ENCODE measurements around the gene LHFPL2. TPM values are rescaled to one million over a fixed set of nuclear protein-coding genes. Genes with fewer than 3 reads are reported as not detected.

The LHFPL2 gene
- total RNA-seq, 1 donor from 2014 or later = 14.4 TPM

DNA sequence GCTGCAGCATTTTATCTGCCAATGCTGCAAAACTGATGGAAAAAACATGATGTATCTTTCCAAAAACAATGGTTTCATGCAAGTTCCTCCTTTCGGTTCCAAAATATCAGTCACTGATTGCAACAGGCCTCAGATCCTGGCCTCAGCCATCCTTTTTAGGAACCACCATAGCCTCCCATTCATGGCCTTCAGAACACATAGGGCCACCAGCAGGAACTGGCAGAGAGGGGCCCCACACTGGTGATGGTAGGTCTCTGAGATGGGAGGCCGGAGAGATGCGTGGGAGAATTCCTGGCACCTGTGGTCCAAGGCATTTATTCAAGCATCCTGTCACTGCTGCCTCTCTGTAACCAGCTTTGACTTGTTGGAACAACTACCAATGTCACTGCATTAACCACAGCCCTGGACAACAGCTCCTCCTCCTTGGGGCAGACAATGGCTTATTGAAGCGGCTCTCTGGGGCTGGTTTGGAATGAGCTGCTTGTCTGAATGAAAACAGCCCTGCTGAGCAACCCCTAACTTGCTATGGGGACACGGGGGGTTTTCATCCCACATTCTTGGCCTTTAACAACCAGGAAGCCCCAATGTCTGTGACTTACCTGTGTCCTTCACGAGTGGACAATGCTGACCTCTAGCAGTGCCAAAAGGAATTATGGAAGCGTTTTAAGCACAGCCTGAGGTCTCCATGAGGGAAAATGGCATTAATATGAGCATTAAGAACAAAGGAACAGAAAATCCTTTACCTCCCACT is 108.1 kb downstream of the LHFPL2 start:
- DNase-seq (ENCODE audit: low read depth) = no peak
- H3K4me3 ChIP-seq (ENCODE audit: low read depth, low read length) = no peak overlapping the region
- TF ChIP-seq, protein P1, sequence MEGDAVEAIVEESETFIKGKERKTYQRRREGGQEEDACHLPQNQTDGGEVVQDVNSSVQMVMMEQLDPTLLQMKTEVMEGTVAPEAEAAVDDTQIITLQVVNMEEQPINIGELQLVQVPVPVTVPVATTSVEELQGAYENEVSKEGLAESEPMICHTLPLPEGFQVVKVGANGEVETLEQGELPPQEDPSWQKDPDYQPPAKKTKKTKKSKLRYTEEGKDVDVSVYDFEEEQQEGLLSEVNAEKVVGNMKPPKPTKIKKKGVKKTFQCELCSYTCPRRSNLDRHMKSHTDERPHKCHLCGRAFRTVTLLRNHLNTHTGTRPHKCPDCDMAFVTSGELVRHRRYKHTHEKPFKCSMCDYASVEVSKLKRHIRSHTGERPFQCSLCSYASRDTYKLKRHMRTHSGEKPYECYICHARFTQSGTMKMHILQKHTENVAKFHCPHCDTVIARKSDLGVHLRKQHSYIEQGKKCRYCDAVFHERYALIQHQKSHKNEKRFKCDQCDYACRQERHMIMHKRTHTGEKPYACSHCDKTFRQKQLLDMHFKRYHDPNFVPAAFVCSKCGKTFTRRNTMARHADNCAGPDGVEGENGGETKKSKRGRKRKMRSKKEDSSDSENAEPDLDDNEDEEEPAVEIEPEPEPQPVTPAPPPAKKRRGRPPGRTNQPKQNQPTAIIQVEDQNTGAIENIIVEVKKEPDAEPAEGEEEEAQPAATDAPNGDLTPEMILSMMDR (conservative IDR thresholded peaks at IDR 0.05; ENCODE audit: low read depth, low read length) = no peak

DNA sequence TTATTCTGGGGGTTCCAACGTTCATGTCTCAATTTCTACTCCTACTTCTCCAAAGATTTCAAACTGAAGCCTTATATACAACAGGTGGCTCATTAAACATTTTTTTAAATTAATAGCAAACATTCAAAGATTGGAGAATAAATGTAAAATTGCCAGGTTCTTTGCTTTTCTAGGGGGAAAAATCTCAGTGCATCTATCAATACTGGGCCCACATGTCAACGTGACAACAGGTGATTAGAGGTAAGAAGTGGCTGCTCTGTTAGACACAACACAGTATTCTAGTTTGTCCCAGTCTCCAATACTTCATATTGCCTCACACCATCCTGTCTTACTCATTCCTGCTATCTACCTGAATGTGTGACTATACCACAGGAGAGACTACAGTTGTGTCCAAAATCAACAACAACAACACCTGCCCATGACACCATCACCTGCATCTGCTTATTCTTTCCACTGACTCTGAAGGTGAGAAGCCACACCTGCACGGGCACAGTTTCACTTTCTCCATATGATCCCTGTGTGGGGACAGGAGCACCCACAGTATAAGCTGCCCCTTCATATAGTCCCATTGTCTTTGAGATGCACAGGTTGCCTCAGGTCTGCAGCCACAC is 110.2 kb downstream of the LHFPL2 start:
- no peak overlapping the region for H3K4me3 ChIP-seq (ENCODE audit: low read depth, low read length)
- TF ChIP-seq, protein P1 (conservative IDR thresholded peaks at IDR 0.05; ENCODE audit: low read depth, low read length) = no peak
- DNase-seq (ENCODE audit: low read depth) = no peak

DNA sequence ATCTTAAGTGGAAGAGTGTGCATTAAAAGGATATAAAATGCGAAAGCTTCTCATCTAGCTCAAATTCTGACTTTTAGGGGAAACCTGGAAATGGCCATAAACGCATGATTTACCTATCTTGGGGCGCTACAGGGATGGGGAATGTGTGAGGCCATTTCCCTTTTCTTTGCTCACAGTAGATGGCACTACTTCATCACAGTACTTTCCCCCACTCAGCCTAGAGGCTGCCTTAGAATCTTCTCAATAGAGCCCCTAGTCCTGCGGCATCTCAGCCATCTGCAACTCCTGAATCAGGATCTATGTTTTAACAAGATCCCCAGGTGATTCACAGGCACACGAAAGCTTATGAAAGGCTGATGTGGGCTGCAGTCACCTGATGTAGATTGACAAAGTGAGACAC is 110.8 kb downstream of the LHFPL2 start:
- DNase-seq (ENCODE audit: low read depth) = no peak
- no peak overlapping the region for H3K4me3 ChIP-seq (ENCODE audit: low read depth, low read length)
- TF ChIP-seq, protein P1 (conservative IDR thresholded peaks at IDR 0.05; ENCODE audit: low read depth, low read length) = peak; percentile 71

DNA sequence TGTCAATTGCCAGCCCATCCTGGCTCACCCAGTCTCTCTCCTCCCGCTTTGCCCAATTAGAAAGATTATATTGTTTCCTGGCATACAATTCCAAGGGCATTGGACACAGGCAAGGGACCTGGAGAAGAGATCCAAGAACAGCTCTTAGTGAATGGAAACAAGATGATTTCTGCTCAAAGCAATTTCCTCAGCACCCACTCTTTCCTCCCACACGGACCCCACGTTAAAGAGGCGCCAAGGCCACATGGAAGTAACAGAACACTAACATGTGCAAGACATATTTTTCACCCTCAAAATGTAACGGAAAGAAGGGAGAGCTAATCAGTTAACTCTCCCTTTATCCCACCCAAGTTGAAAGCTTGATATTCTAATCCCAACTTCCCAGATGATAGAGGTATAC is 111.2 kb downstream of the LHFPL2 start:
- TF ChIP-seq, protein P1 (conservative IDR thresholded peaks at IDR 0.05; ENCODE audit: low read depth, low read length) = no peak
- no peak for DNase-seq (ENCODE audit: low read depth)
- H3K4me3 ChIP-seq (ENCODE audit: low read depth, low read length) = no peak overlapping the region

DNA sequence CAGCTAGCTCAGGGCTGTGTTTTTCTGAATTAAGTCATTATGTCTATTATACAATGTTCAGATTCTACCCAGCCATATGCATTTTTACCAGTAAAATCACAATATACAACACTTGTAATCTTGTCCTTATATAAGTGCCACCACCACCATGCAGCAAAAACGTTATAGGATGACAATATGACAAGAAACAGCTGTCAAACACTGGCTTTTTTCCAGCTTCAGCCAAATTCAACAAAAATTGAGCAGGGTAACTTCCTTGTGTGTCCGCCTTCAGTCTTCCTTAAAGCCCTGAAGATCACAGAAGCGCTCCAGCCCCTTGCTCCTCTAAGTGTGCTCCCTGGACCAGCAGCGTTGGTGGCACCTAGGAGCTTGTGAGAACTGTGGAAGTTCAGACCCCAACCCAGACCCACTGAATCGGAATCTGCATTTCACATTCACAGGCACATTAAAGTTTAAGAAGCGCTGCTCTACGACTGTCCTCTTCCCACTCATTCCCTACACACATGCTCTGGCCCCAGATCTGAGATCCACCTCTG is 111.8 kb downstream of the LHFPL2 start:
- no peak overlapping the region for H3K4me3 ChIP-seq (ENCODE audit: low read depth, low read length)
- no peak for DNase-seq (ENCODE audit: low read depth)
- TF ChIP-seq, protein P1 (conservative IDR thresholded peaks at IDR 0.05; ENCODE audit: low read depth, low read length) = no peak

DNA sequence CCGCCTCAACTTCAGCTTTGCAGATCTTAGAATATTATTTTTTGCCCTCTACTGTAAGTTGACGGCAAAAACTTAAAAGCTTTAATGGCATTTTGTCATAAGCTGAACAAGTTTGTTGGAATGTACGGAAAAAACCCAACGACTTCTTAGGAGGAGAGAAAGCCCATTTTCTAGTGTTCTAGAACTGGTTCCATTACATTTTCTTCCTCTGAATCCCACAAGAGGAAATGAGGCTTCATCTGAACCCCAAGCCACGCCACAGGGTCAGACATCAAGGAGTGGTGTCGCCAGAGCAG is 113.7 kb downstream of the LHFPL2 start:
- TF ChIP-seq, protein P1 (conservative IDR thresholded peaks at IDR 0.05; ENCODE audit: low read depth, low read length) = no peak
- H3K4me3 ChIP-seq (ENCODE audit: low read depth, low read length) = no peak overlapping the region

More for the DNA sequence above, 113.7 kb downstream of the LHFPL2 start:
- no peak for DNase-seq (ENCODE audit: low read depth)

All from epithelial cell of proximal tubule (primary cell).